Vein endothelial cell (primary cell): ENCODE results near the gene ADAM12. TPM values are rescaled to one million over a fixed set of nuclear protein-coding genes. Genes with fewer than 3 reads are reported as not detected.

Experiments used
- small RNA-seq: library from RNA; depleted of rRNA; stranded (forward); fragments of <200 nt; gene quantifications from one replicate; pipeline ENCODE3, GENCODE V24; 2012
- total RNA-seq: library from RNA; depleted of rRNA; stranded (reverse); fragments of >200 nt; gene quantifications from 2 replicates; pipeline ENCODE4 v1.2.3, GENCODE V29; 2012

The ADAM12 gene, protein sequence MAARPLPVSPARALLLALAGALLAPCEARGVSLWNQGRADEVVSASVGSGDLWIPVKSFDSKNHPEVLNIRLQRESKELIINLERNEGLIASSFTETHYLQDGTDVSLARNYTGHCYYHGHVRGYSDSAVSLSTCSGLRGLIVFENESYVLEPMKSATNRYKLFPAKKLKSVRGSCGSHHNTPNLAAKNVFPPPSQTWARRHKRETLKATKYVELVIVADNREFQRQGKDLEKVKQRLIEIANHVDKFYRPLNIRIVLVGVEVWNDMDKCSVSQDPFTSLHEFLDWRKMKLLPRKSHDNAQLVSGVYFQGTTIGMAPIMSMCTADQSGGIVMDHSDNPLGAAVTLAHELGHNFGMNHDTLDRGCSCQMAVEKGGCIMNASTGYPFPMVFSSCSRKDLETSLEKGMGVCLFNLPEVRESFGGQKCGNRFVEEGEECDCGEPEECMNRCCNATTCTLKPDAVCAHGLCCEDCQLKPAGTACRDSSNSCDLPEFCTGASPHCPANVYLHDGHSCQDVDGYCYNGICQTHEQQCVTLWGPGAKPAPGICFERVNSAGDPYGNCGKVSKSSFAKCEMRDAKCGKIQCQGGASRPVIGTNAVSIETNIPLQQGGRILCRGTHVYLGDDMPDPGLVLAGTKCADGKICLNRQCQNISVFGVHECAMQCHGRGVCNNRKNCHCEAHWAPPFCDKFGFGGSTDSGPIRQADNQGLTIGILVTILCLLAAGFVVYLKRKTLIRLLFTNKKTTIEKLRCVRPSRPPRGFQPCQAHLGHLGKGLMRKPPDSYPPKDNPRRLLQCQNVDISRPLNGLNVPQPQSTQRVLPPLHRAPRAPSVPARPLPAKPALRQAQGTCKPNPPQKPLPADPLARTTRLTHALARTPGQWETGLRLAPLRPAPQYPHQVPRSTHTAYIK
- total RNA-seq, result 0.65 and 1.1 TPM in 2 replicates

DNA sequence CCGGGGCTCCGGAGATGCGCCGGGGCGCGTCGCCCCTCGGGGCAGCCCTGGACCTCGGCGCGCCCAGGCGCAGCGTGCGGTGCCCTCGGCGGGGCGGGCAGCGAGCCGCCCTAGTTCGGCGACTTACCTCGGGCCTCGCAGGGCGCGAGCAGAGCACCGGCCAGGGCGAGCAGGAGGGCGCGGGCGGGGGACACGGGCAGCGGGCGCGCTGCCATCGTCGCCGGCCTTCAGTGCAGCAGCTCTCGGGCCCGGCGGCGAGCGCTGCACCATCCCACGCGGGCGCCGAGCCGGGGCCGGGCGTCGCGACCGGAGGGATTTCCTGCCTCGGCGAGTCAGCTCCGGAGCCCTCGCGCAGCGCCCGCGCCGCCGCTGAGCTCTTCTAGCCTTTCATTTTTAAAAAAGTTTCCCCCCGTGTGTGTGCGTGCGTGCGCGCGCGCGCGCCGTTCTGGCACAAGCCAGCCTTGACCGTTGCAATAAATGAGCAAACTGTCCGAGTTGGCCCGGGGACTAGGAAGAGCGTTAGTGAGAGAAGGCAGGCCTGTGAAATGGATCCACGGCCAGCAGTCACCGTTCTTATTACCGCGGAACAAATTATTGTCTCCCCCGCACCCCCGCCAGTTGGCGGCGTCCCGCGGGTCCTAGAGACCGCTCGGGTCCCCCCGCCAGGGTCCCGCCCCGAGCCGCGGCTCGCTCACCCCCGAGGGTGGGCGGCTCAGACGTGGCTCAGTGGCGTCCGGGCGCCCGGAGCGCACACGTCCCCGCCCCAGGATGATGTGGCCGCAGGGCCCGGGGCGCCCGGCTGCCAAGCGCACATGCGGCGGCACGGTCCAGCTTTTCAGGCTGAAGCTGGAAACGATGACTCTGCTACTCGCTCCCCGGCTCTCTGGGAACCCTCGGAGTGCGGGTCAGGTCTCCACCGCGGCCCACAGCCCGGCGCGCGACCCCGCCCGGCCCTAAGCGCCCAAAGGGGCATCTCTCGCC, at the start of gene ADAM12:
Gene ADAM12 (minus strand): TSS at position 547 of the 981 bp plus-strand sequence. CDS start 332 bp downstream, at position 215.

Small RNA genes within 50 kb of the gene (small RNA-seq; reads per million reads assigned to genes)
- gene RNA5SP328, result not detected
